Upper lobe of right lung (tissue), 1 donor: ENCODE measurements around the gene DNMT3A. TPM values are rescaled to one million over a fixed set of nuclear protein-coding genes. Genes with fewer than 3 reads are reported as not detected.

ENCODE experiments used
- ATAC-seq: fragments of 200-7000 bp; cut with Tn5 transposase; one replicate; pipeline ENCODE4 v1.9.1; 2020; ENCODE audit warnings: mild to moderate bottlenecking, moderate library complexity
- DNase-seq: peaks from one replicate; pipeline ENCODE4 v3.0.0-alpha.2; 2020
- H3K27ac ChIP-seq: fragments of 200-600 bp; one replicate; pipeline ENCODE4 v1.8.0; 2022
- H3K27me3 ChIP-seq: fragments of 200-600 bp; one replicate; pipeline ENCODE4 v1.8.0; 2022; ENCODE audit warnings: mild to moderate bottlenecking
- H3K36me3 ChIP-seq: fragments of 200-600 bp; one replicate; pipeline ENCODE4 v1.8.0; 2022
- H3K4me1 ChIP-seq: fragments of 200-600 bp; one replicate; pipeline ENCODE4 v1.8.0; 2022
- H3K4me3 ChIP-seq: fragments of 200-600 bp; one replicate; pipeline ENCODE4 v1.8.0; 2022; ENCODE audit warnings: mild to moderate bottlenecking
- H3K9me3 ChIP-seq: fragments of 200-600 bp; one replicate; pipeline ENCODE4 v1.8.0; 2022
- intact Hi-C: fragments of 100-400 bp; cut with DNase I; formaldehyde crosslinking; loops from one replicate; pipeline ENCODE4 v1.11.0; 2022
- total RNA-seq: library from RNA; stranded (reverse); fragmentation: NEBNext Ultra II Directional; extraction: Animal tissue kit (Norgen Biotek cat#: 25700); gene quantifications from one replicate; pipeline ENCODE4 v1.2.1, GENCODE V29; 2021
- TF ChIP-seq, protein P1 (sequence below): fragments of 200-600 bp; IDR thresholded peaks from one replicate; pipeline ENCODE4 v1.8.0; 2022; ENCODE audit warnings: antibody characterized with exemption
- donor health status: DM: no; HTN: yes; CAD: no; lungs with severe emphysema.

Gene DNMT3A
- total RNA-seq, 1 donor from 2014 or later = 31.3 TPM

DNA sequence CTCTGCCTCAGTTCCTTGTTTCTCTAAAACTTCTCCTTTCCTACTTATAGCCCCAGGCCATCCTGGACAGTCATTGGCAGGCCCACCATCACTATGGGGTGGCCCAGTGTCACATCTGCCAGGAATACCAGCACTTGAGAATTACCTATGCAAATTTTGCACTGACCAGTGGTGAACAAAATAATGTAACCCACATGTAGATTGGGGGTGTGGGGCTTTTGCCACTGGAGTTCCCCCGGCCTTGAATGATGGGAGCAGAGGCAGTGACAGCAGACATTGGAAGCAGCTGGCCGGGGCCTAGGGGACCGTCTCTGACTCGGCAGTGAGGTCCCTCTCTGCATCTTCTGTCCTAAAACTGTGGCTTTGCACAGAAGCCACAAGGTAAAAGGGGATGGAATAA lies 24.9 kb upstream of the DNMT3A start:
- TF ChIP-seq, protein P1, sequence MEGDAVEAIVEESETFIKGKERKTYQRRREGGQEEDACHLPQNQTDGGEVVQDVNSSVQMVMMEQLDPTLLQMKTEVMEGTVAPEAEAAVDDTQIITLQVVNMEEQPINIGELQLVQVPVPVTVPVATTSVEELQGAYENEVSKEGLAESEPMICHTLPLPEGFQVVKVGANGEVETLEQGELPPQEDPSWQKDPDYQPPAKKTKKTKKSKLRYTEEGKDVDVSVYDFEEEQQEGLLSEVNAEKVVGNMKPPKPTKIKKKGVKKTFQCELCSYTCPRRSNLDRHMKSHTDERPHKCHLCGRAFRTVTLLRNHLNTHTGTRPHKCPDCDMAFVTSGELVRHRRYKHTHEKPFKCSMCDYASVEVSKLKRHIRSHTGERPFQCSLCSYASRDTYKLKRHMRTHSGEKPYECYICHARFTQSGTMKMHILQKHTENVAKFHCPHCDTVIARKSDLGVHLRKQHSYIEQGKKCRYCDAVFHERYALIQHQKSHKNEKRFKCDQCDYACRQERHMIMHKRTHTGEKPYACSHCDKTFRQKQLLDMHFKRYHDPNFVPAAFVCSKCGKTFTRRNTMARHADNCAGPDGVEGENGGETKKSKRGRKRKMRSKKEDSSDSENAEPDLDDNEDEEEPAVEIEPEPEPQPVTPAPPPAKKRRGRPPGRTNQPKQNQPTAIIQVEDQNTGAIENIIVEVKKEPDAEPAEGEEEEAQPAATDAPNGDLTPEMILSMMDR = no peak
- DNase-seq = no peak
- intact Hi-C loops = no loop called here
- Histone ChIP-seq H3K27ac (no peak overlapping the region), H3K4me3 (no peak overlapping the region), H3K27me3 (no peaks in the 10 kb centered on the region), H3K36me3 (no peaks in the 10 kb centered on the region), H3K4me1 (peaks cover 2% of the 10 kb centered on the region), H3K9me3 (no peaks in the 10 kb centered on the region)
- no peak for ATAC-seq

DNA sequence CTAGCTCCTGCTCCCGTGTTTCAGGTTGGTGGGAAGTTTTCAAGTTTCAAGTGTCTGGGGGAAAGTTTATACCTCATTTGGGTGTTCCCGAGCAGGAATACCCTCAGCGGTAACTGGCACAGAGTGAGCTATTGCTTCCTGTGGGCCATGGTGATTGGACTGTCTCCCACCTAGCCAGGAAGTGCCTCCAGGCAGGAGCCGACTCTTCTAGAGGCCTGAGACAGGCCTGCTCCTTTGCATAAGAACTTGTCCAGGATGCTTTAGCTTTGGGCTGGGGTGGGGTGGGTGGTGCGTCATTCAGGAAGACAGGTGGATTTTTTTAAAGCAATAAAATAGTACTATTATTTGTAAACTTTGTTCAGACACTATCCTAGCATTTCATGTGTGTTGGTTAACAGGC lies 23.5 kb upstream of the DNMT3A start:
- no peak overlapping the region for H3K27ac ChIP-seq
- intact Hi-C loops = no loop called here
- peaks cover 4% of the 10 kb centered on the region for H3K4me1 ChIP-seq
- no peaks in the 10 kb centered on the region for H3K36me3 ChIP-seq
- DNase-seq (no peak), ATAC-seq (no peak)
- TF ChIP-seq, protein P1 = no peak
- no peaks in the 10 kb centered on the region for H3K27me3 ChIP-seq
- no peaks in the 10 kb centered on the region for H3K9me3 ChIP-seq
- H3K4me3 ChIP-seq = no peak overlapping the region

DNA sequence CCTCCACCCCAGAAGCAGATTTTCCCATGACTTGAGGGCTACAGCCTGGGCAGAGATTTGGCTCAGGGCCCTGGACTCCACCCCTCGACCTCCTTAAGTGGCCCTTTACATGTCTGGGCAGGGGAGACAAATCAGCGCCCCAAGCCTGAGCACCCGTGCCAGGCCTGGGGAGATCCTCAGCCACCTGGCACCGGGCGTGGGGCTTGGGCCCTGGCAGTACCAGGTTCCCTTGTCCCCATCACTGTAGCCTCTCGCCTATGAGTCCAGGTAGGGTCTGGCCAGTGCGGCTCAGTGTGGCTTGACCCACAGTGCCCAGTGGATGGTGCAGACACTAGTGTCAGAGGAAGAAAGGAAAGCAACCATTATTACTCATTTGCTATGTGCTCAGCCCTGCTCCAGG lies 22.0 kb upstream of the DNMT3A start:
- Histone ChIP-seq H3K27me3 (no peaks in the 10 kb centered on the region), H3K36me3 (no peaks in the 10 kb centered on the region), H3K9me3 (no peaks in the 10 kb centered on the region), H3K27ac (no peak overlapping the region), H3K4me3 (no peak overlapping the region), H3K4me1 (peaks cover 4% of the 10 kb centered on the region)
- intact Hi-C loops = no loop called here
- DNase-seq = no peak
- no peak for ATAC-seq
- TF ChIP-seq, protein P1 = no peak

DNA sequence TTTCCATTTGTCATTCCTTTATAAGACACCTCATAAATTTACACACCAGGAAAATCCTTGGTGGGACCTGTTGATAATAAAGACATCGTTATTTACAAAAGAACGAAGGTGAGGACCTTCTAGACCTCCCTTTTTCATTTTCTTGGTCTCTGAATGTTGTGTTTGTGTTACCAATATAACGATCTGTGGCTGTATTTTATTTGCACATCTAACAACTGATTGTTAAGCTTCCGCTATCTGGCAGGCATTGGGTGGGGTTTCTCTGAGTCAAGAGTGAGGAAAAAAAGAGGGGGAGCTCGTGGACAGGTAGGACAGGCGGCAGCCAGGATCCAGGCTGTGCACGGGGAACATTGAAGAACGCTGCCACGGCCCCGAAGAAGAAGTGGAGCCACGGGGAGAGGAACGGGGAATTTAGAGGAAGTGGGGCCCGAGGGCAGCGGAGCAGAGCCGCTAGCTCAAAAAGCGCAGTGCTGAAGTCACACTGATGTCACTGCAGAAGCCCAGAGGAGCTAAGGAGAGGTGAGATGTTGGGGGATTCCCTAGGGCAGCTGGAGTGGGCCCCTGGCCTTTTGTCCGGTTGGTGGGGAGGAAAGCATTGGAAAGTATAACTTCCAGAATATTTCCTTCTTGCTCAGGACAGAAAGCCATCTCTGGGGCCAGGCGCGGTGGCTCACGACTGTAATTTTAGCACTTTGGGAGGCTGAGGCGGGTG lies 20.9 kb upstream of the DNMT3A start:
- intact Hi-C loops = no loop called here
- Histone ChIP-seq H3K4me3 (peak overlapping the region; percentile 45), H3K9me3 (no peaks in the 10 kb centered on the region), H3K27me3 (no peaks in the 10 kb centered on the region), H3K27ac (peak overlapping the region; percentile 72), H3K36me3 (no peaks in the 10 kb centered on the region), H3K4me1 (peaks cover 4% of the 10 kb centered on the region)
- DNase-seq (no peak), ATAC-seq (peak; percentile 68)
- TF ChIP-seq, protein P1 = no peak

DNA sequence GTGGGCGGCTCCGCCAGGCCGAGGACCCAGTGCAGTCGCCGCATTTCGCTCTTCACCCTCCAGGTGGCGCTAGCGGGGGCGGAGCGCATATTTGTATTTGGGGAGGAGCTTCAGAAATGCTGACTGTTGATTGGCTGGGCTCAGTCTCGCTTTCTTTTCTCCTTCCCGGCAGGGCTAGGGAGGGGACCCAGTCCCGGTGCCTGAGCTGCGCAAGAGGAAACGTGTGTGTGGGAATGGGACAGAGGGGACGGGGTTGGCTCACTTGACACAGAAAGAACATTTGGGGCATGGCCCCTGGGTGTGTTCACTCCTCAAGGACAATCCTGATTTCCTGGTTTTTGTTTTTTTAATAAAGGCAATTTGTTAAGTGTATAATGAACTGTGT lies 20.3 kb upstream of the DNMT3A start:
- DNase-seq = peak; percentile 93
- TF ChIP-seq, protein P1 = peak; percentile 96
- Histone ChIP-seq H3K4me1 (peaks cover 4% of the 10 kb centered on the region), H3K27ac (peak overlapping the region; percentile 72), H3K36me3 (no peaks in the 10 kb centered on the region), H3K27me3 (no peaks in the 10 kb centered on the region), H3K9me3 (no peaks in the 10 kb centered on the region), H3K4me3 (peak overlapping the region; percentile 45)
- peak; percentile 99 for ATAC-seq
- intact Hi-C loops = no loop called here
